Mesenchymal stem cell (in vitro differentiated cells and primary cell): ENCODE measurements around the gene STAC.
"Not testable (repeated sequence)": the region's sequence is repeated elsewhere in the genome, so short reads cannot be mapped to it uniquely, and the experiment has no call there.

Experiments used
- DNase-seq: peaks from one replicate; pipeline ENCODE4 v3.0.0-alpha.2; 2013
- H2AFZ ChIP-seq: one replicate; pipeline ENCODE4 v1.6.1; 2013; ENCODE audit warnings: low read depth, mild to moderate bottlenecking, control low read depth, inconsistent platforms, low read length, moderate library complexity
- H2AK5ac ChIP-seq: 2 replicates; pipeline ENCODE4 v1.6.1; 2013; ENCODE audit warnings: low read length, moderate library complexity, mild to moderate bottlenecking, inconsistent platforms; ENCODE audit not compliant: severe bottlenecking
- H2BK120ac ChIP-seq: one replicate; pipeline ENCODE4 v1.6.1; 2013; ENCODE audit warnings: low read depth, mild to moderate bottlenecking, inconsistent platforms, low read length, moderate library complexity
- H2BK12ac ChIP-seq, 2 experiments: one replicate each; pipeline ENCODE4 v1.6.1; 2013; ENCODE audit warnings: inconsistent platforms in 2 of 2, low read length in 2 of 2, mild to moderate bottlenecking in 2 of 2, moderate library complexity in 2 of 2, control low read depth in 1 of 2
- H2BK15ac ChIP-seq: one replicate; pipeline ENCODE4 v1.6.1; 2013; ENCODE audit warnings: mild to moderate bottlenecking, low read depth, inconsistent platforms; ENCODE audit not compliant: poor library complexity, severe bottlenecking
- H2BK5ac ChIP-seq: 2 replicates; pipeline ENCODE4 v1.6.1; 2013; ENCODE audit warnings: low read depth, mild to moderate bottlenecking, low read length, control low read depth, inconsistent platforms; ENCODE audit not compliant: poor library complexity, severe bottlenecking
- H3K14ac ChIP-seq, 2 experiments: one replicate each; pipeline ENCODE4 v1.6.1; 2013; ENCODE audit warnings: inconsistent platforms in 2 of 2, low read length in 2 of 2, control low read depth in 1 of 2, mild to moderate bottlenecking in 1 of 2, moderate library complexity in 1 of 2
- H3K18ac ChIP-seq, 2 experiments: one replicate each; pipeline ENCODE4 v1.6.1; 2013; ENCODE audit warnings: inconsistent platforms in 2 of 2, low read length in 2 of 2, control low read depth in 1 of 2, low read depth in 1 of 2, mild to moderate bottlenecking in 1 of 2
- H3K23ac ChIP-seq, 2 experiments: one replicate each; pipeline ENCODE4 v1.6.1; 2013; ENCODE audit warnings: inconsistent platforms in 2 of 2, low read length in 2 of 2, mild to moderate bottlenecking in 2 of 2, moderate library complexity in 2 of 2, control low read depth in 1 of 2
- H3K27ac ChIP-seq: 2 replicates; pipeline ENCODE4 v1.5.1; 2013; ENCODE audit warnings: mild to moderate bottlenecking, moderate library complexity, low read length, control low read depth, inconsistent platforms; ENCODE audit not compliant: poor library complexity, severe bottlenecking
- H3K27me3 ChIP-seq, 2 experiments: 2 replicates each; pipeline versions ENCODE4 v1.6.1 to v1.7.0; 2013; ENCODE audit warnings: low read length in 2 of 2, mild to moderate bottlenecking in 2 of 2, moderate library complexity in 2 of 2, control low read depth in 1 of 2, inconsistent platforms in 1 of 2; ENCODE audit not compliant: control insufficient read depth in 1 of 2, insufficient read depth in 1 of 2
- H3K36me3 ChIP-seq, 2 experiments: 2 replicates each; pipeline versions ENCODE4 v1.6.1 to v1.7.0; 2013; ENCODE audit warnings: low read length in 2 of 2, control low read depth in 1 of 2, inconsistent platforms in 1 of 2, low read depth in 1 of 2, mild to moderate bottlenecking in 1 of 2; ENCODE audit not compliant: insufficient read depth in 2 of 2, control insufficient read depth in 1 of 2
- H3K4ac ChIP-seq, 2 experiments: one replicate each; pipeline ENCODE4 v1.6.1; 2013; ENCODE audit warnings: inconsistent platforms in 2 of 2, low read length in 2 of 2, mild to moderate bottlenecking in 2 of 2, moderate library complexity in 2 of 2, control low read depth in 1 of 2, low read depth in 1 of 2
- H3K4me1 ChIP-seq: 2 replicates; pipeline ENCODE4 v1.6.1; 2013; ENCODE audit warnings: low read depth, low read length, control low read depth; ENCODE audit not compliant: control insufficient read depth, insufficient read depth
- H3K4me2 ChIP-seq: 2 replicates; pipeline ENCODE4 v1.6.1; 2013; ENCODE audit warnings: low read length, mild to moderate bottlenecking, inconsistent platforms; ENCODE audit not compliant: poor library complexity, severe bottlenecking
- H3K4me3 ChIP-seq, 2 experiments: 2 replicates each; pipeline versions ENCODE4 v1.5.1 to v1.7.0; 2013; ENCODE audit warnings: low read length in 2 of 2, mild to moderate bottlenecking in 2 of 2, control low read depth in 1 of 2, low read depth in 1 of 2; ENCODE audit not compliant: insufficient read depth in 1 of 2
- H3K79me1 ChIP-seq: replicated peaks from 2 replicates; pipeline ENCODE4 v1.6.1; 2013; ENCODE audit warnings: mild to moderate bottlenecking, control low read depth, low read length, inconsistent platforms; ENCODE audit not compliant: poor library complexity, severe bottlenecking
- H3K9ac ChIP-seq: 2 replicates; pipeline ENCODE4 v1.7.0; 2013; ENCODE audit warnings: mild to moderate bottlenecking, low read length, moderate library complexity
- H3K9me3 ChIP-seq: 2 replicates; pipeline ENCODE4 v1.7.0; 2013; ENCODE audit warnings: mild to moderate bottlenecking, low read length; ENCODE audit not compliant: control insufficient read depth
- H4K8ac ChIP-seq: one replicate; pipeline ENCODE4 v1.6.1; 2013; ENCODE audit warnings: inconsistent platforms, mild to moderate bottlenecking, low read length, moderate library complexity
- H4K91ac ChIP-seq: one replicate; pipeline ENCODE4 v1.6.1; 2013; ENCODE audit warnings: mild to moderate bottlenecking, low read length, inconsistent platforms
- WGBS: methylation state at CpG from one replicate; pipeline ENCODE4 v1.1.7; 2013; ENCODE audit warnings: mixed read lengths; 5-methylcytosine and 5-hydroxymethylcytosine counted together

Gene STAC

DNA sequence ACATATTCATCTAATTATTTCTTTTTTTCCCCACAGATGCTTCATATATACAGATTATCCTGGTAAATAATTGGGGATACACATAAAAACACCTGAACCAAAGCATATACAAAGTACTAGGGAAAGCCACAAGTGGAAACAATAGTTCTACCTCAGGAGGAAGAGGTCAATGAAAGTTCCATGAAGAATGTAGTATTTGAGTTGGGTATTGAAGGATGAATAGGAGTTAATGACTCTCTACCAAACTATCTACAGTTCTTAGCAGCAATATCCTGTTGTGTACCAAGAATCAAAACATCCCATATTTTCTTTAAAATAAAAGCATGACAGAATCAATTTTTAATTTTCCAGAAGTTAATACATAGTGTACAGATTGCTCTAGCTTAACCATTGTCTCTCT is 78.9 kb downstream of the STAC start:
- Histone ChIP-seq H2BK120ac (no peak overlapping the region), H2BK5ac (no peak overlapping the region), H3K4me2 (no peak overlapping the region)

DNA sequence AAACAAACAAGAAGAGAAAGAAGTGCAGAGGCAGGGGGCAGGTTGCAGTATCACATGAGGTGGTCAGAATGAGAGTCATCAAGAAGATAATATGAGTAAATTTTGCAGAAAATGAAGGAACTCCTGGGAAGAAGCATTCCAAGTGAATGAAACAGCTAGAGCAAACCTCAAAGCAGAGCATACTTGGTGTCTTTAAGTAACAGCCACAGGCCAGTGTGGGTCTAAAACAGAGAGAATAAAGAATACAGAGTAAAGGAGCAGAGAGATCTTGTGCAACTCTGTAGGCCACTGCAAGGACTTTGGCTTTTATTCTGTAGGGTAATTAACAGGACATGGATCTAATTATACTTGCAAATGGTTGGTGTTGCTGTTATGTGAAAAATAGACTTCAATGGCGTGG is 81.3 kb downstream of the STAC start:
- WGBS = 49% methylated on average over 1 of the region's 1 CpG
- H4K91ac ChIP-seq = no peak overlapping the region
- H3K4me1 ChIP-seq = no peaks in the 10 kb centered on the region

More for the DNA sequence above, 78.9 kb downstream of the STAC start:
- no peak for DNase-seq
- H3K79me1 ChIP-seq = no peaks in the 10 kb centered on the region
- H2AK5ac ChIP-seq = no peak overlapping the region
- H3K14ac ChIP-seq = no peak overlapping the region
- no peak overlapping the region for H2BK15ac ChIP-seq
- H3K9me3 ChIP-seq = no peaks in the 10 kb centered on the region
- H2AFZ ChIP-seq = no peak overlapping the region
- H3K4me3 ChIP-seq = no peak overlapping the region
- no peak overlapping the region for H4K91ac ChIP-seq
- H3K27me3 ChIP-seq = no peaks in the 10 kb centered on the region
- peaks cover 0 to 1% of the 10 kb centered on the region in 2 experiments for H3K36me3 ChIP-seq
- no peak overlapping the region for H4K8ac ChIP-seq
- H3K18ac ChIP-seq = no peak overlapping the region
- no peak overlapping the region for H2BK12ac ChIP-seq
- H3K27ac ChIP-seq = no peak overlapping the region
- no peak overlapping the region for H3K9ac ChIP-seq
- no peak overlapping the region for H3K23ac ChIP-seq
- H3K4me1 ChIP-seq = no peaks in the 10 kb centered on the region
- H3K4ac ChIP-seq = no peak overlapping the region

DNA sequence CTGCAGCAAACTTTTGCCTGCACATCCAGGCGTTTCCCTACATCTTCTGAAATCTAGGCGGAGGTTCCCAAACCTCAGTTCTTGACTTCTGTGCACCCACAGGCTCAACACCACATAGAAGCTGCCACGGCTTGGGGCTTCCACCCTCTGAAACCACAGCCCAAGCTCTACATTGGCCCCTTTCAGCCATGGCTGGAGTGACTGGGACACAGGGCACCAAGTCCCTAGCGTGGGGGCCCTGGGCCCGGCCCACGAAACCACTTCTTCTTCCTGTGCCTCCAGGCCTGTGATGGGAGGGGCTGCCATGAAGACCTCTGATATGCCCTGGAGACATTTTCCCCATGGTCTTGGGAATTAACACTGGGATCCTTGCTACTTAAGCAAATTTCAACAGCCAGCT is 91.7 kb downstream of the STAC start:
- H2AK5ac ChIP-seq, DNase-seq, H3K23ac ChIP-seq, H3K18ac ChIP-seq, H3K14ac ChIP-seq, H3K79me1 ChIP-seq, H3K4me1 ChIP-seq, H3K4me3 ChIP-seq, H2BK15ac ChIP-seq, H3K9ac ChIP-seq, H3K27ac ChIP-seq, H3K4me2 ChIP-seq, H2AFZ ChIP-seq, H3K4ac ChIP-seq, H3K27me3 ChIP-seq, H2BK12ac ChIP-seq, H2BK5ac ChIP-seq, H2BK120ac ChIP-seq, H3K36me3 ChIP-seq, H4K91ac ChIP-seq, H4K8ac ChIP-seq, H3K9me3 ChIP-seq: not testable (repeated sequence)
- 83% methylated on average over 6 of the region's 6 CpGs for WGBS

More for the DNA sequence above, 81.3 kb downstream of the STAC start:
- no peaks in the 10 kb centered on the region for H3K36me3 ChIP-seq
- H3K18ac ChIP-seq = no peak overlapping the region
- no peak overlapping the region for H3K4ac ChIP-seq
- peaks cover 4% of the 10 kb centered on the region for H3K79me1 ChIP-seq
- no peak overlapping the region for H3K23ac ChIP-seq
- H3K14ac ChIP-seq = no peak overlapping the region
- no peak overlapping the region for H2BK120ac ChIP-seq
- no peaks in the 10 kb centered on the region for H3K27me3 ChIP-seq
- no peak overlapping the region for H3K4me3 ChIP-seq
- H3K27ac ChIP-seq = peak overlapping the region; percentile 63
- no peak overlapping the region for H2BK12ac ChIP-seq
- no peak overlapping the region for H3K9ac ChIP-seq
- H2AK5ac ChIP-seq = no peak overlapping the region
- H2BK15ac ChIP-seq = no peak overlapping the region
- H2AFZ ChIP-seq = no peak overlapping the region
- H3K9me3 ChIP-seq = peaks cover 8% of the 10 kb centered on the region
- H4K8ac ChIP-seq = no peak overlapping the region
- DNase-seq = peak; percentile 7
- peak overlapping the region; percentile 9 for H3K4me2 ChIP-seq
- no peak overlapping the region for H2BK5ac ChIP-seq

DNA sequence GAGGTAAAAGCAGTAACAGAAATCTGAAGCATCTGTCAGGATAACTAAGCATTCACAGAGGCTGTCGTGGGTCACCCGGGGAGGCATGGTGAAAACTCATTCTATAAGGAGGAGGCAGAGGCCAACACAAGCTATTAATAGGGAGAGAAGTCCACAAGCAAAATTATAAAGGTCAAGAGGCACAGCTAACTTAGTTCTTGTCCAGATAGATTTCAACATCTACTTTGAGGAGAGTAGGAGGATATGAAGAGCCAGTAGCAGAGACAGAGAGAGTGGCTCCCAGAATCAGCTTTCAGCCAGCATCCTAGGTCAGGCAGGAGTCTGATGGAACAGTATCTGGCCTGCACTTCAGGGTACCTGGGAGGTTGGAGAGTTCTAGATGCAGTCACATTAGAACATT is 95.3 kb downstream of the STAC start:
- no peak for DNase-seq
- H3K79me1 ChIP-seq = peaks cover 9% of the 10 kb centered on the region
- no peak overlapping the region for H3K9ac ChIP-seq
- no peak overlapping the region for H3K4ac ChIP-seq
- peaks cover 0 to 3% of the 10 kb centered on the region in 2 experiments for H3K36me3 ChIP-seq
- H3K27me3 ChIP-seq = no peaks in the 10 kb centered on the region
- peaks cover 6% of the 10 kb centered on the region for H3K9me3 ChIP-seq
- H3K27ac ChIP-seq = no peak overlapping the region
- H3K18ac ChIP-seq = no peak overlapping the region
- 97% methylated on average over 2 of the region's 2 CpGs for WGBS
- no peak overlapping the region for H2BK12ac ChIP-seq
- no peak overlapping the region for H4K8ac ChIP-seq
- no peak overlapping the region for H3K4me3 ChIP-seq
- no peak overlapping the region for H2BK120ac ChIP-seq
- H2BK5ac ChIP-seq = no peak overlapping the region
- no peaks in the 10 kb centered on the region for H3K4me1 ChIP-seq
- H3K14ac ChIP-seq = no peak overlapping the region
- H4K91ac ChIP-seq = no peak overlapping the region
- H2AFZ ChIP-seq = no peak overlapping the region
- no peak overlapping the region for H2BK15ac ChIP-seq
- H3K23ac ChIP-seq = no peak overlapping the region
- H3K4me2 ChIP-seq = no peak overlapping the region
- no peak overlapping the region for H2AK5ac ChIP-seq
